Tibial nerve (tissue), 4 donors: ENCODE measurements around the gene SETD3. TPM values are rescaled to one million over a fixed set of nuclear protein-coding genes. Genes with fewer than 3 reads are reported as not detected.

Source experiments
- DNase-seq, 2 donors: peaks; one replicate each; pipeline ENCODE4 v3.0.0-alpha.2; 2019; ENCODE audit warnings: low spot score in 2 of 2
- H3K27ac ChIP-seq, 4 donors: fragments of 200-600 bp; sonication (generic) in 3 of 4; one replicate each; pipeline ENCODE4 v1.5.1; 2017 to 2019; ENCODE audit warnings: mild to moderate bottlenecking in 1 of 4
- H3K27me3 ChIP-seq, 2 donors: fragments of 200-600 bp; sonication (generic) in 1 of 2; one replicate each; pipeline versions ENCODE4 v1.5.1 to v1.6.0; 2017 to 2019
- H3K36me3 ChIP-seq, 3 donors: fragments of 200-600 bp; sonication (generic); one replicate each; pipeline ENCODE4 v1.5.1; 2018 to 2019
- H3K4me1 ChIP-seq, 4 donors: fragments of 200-600 bp; sonication (generic) in 3 of 4; one replicate each; pipeline ENCODE4 v1.5.1; 2017 to 2019
- H3K4me3 ChIP-seq, 4 donors: fragments of 200-600 bp; sonication (generic) in 3 of 4; one replicate each; pipeline ENCODE4 v1.5.1; 2017 to 2019; ENCODE audit warnings: mild to moderate bottlenecking in 1 of 4, moderate library complexity in 1 of 4
- H3K9me3 ChIP-seq, 4 donors: fragments of 200-600 bp; sonication (generic) in 3 of 4; one replicate each; pipeline ENCODE4 v1.5.1; 2017 to 2019
- EP300 ChIP-seq, 2 donors: sonication (generic); formaldehyde crosslinking; IDR thresholded peaks; one replicate each; pipeline ENCODE4 v1.6.1; 2017; ENCODE audit warnings: antibody characterized with exemption in 2 of 2, mild to moderate bottlenecking in 1 of 2
- POLR2A ChIP-seq, 2 donors: fragments of 450-650 bp; IDR thresholded peaks; one replicate each; pipeline ENCODE4 v1.6.1; 2017; ENCODE audit warnings: antibody characterized with exemption in 2 of 2, mild to moderate bottlenecking in 2 of 2, moderate library complexity in 2 of 2
- WGBS, 2 donors: methylation state at CpG; one replicate each; pipeline ENCODE4 v1.1.5; 2018; 5-methylcytosine and 5-hydroxymethylcytosine counted together
- total RNA-seq, 4 donors: library from RNA; depleted of rRNA; stranded (reverse); fragments of >200 nt; gene quantifications; one replicate each; pipeline ENCODE4 v1.1.0, GENCODE V29; 2016
- TF ChIP-seq, protein P1 (sequence below), 5 experiments: fragments of 200-600 bp in 3 of 5; fragments of 450-650 bp in 2 of 5; sonication (generic) in 3 of 5; IDR thresholded peaks; one replicate each; pipeline ENCODE4 v1.5.1; 2016 to 2019; ENCODE audit warnings: antibody characterized with exemption in 5 of 5, mild to moderate bottlenecking in 3 of 5, moderate library complexity in 2 of 5

Gene SETD3
- total RNA-seq, 4 donors from 2014 or later = 63.3 to 118 (median 80.6) TPM

DNA sequence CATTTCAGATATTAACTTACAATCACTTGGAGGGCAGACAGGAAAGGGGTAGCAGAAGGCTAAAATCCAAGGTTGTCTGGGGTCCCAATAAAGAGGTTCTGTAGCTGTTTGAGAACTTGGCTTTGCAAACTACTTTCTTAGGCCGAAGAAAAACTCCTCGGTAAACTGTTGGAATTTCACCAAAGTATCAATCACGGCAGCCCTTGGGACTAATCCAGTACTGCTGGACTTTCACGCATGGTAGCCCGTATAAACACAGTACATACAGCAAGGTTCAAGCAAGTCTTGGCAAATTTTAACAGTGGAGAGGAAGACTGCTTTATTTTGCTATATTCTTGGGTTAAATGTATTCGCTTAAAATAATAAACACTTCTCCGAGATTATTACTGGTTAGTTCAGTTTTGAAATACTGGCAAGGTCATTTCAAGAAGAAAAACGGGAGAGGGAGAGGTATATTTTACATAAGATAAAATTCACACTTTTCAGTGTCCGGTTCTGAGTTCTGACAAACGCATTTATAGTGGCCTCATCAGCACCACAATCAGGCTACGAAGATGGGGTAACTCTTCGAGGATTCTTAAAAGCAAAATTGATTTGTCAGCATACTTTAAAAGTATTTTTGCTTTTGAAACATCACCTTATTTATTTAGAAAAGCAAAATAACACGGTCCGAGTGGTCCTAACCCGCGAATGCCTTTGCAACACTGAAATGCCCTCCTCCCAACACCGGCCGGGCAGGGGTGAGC is 1.3 kb downstream of the SETD3 start:
- DNase-seq = no peak
- H3K4me1 ChIP-seq = peaks cover 0 to 63% (median 31%) of the 10 kb centered on the region in 4 donors
- H3K27ac ChIP-seq = peak overlapping the region; percentile 77 to 96 (median 91)
- H3K4me3 ChIP-seq = peak overlapping the region; percentile 63 to 97 (median 79)
- 11 to 14% methylated on average over 18 of the region's 18 CpGs for WGBS, 2 donors
- no peaks in the 10 kb centered on the region for H3K36me3 ChIP-seq
- no peaks in the 10 kb centered on the region for H3K27me3 ChIP-seq
- H3K9me3 ChIP-seq = no peaks in the 10 kb centered on the region
- TF ChIP-seq, protein P1, sequence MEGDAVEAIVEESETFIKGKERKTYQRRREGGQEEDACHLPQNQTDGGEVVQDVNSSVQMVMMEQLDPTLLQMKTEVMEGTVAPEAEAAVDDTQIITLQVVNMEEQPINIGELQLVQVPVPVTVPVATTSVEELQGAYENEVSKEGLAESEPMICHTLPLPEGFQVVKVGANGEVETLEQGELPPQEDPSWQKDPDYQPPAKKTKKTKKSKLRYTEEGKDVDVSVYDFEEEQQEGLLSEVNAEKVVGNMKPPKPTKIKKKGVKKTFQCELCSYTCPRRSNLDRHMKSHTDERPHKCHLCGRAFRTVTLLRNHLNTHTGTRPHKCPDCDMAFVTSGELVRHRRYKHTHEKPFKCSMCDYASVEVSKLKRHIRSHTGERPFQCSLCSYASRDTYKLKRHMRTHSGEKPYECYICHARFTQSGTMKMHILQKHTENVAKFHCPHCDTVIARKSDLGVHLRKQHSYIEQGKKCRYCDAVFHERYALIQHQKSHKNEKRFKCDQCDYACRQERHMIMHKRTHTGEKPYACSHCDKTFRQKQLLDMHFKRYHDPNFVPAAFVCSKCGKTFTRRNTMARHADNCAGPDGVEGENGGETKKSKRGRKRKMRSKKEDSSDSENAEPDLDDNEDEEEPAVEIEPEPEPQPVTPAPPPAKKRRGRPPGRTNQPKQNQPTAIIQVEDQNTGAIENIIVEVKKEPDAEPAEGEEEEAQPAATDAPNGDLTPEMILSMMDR (IDR thresholded peaks at IDR 0.05) = no peak
- TF ChIP-seq POLR2A (IDR thresholded peaks at IDR 0.05) = no peak

DNA sequence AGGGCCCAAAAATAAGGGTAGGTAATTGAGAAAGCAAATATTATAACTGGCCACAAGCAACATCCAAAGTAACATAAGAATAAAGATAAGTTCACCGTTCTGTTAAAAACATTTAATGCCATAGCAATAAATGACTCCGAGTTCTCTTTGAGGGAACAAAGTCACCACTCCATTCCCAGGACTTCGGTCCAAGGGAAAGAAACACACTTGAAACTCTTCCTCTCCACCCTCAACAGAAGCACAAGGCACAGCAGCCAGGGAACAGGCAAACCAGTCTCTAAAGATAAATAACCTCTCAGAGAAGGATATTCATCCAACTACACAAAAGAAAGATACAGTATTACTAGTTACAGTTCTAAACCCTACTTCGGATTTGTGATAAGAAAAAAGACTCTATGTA is 2.5 kb downstream of the SETD3 start:
- peaks cover 0 to 57% (median 26%) of the 10 kb centered on the region in 4 donors for H3K4me1 ChIP-seq
- H3K36me3 ChIP-seq = no peaks in the 10 kb centered on the region
- TF ChIP-seq EP300 (IDR thresholded peaks at IDR 0.05) (no peak), POLR2A (IDR thresholded peaks at IDR 0.05) (no peak)
- TF ChIP-seq, protein P1 (IDR thresholded peaks at IDR 0.05) = no peak
- H3K27me3 ChIP-seq = no peaks in the 10 kb centered on the region
- H3K27ac ChIP-seq = no peak overlapping the region
- 84 to 86% methylated on average over 4 of the region's 4 CpGs for WGBS, 2 donors
- no peak for DNase-seq
- no peaks in the 10 kb centered on the region for H3K9me3 ChIP-seq
- H3K4me3 ChIP-seq = no peak overlapping the region

DNA sequence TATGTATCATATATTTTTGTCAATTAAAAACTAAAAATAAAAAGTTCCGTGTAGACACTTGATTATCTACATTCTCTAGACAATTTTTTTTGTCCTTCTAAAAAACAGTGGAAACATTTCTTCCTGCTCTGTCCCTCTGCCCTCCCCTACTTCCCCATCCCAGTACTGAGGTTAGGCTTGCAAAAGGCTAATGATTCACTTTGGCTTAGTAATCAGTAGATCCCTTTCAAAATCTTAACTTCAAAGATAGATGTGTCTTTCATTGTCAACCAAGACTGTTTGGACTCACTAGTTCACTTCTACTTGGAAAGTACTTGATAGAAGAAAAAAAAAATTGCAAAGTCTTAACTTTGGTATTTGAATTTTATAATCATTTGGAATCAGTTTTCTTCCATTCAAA is 3.8 kb downstream of the SETD3 start:
- H3K36me3 ChIP-seq = no peaks in the 10 kb centered on the region
- no peak for DNase-seq
- no peak overlapping the region for H3K27ac ChIP-seq
- H3K27me3 ChIP-seq = no peaks in the 10 kb centered on the region
- H3K4me1 ChIP-seq = peaks cover 0 to 44% (median 14%) of the 10 kb centered on the region in 4 donors
- no peak for TF ChIP-seq POLR2A (IDR thresholded peaks at IDR 0.05)
- TF ChIP-seq, protein P1 (IDR thresholded peaks at IDR 0.05) = no peak
- no peak for TF ChIP-seq EP300 (IDR thresholded peaks at IDR 0.05)
- H3K9me3 ChIP-seq = no peaks in the 10 kb centered on the region
- 60 to 77% methylated on average over 1 of the region's 1 CpG for WGBS, 2 donors
- H3K4me3 ChIP-seq = no peak overlapping the region

DNA sequence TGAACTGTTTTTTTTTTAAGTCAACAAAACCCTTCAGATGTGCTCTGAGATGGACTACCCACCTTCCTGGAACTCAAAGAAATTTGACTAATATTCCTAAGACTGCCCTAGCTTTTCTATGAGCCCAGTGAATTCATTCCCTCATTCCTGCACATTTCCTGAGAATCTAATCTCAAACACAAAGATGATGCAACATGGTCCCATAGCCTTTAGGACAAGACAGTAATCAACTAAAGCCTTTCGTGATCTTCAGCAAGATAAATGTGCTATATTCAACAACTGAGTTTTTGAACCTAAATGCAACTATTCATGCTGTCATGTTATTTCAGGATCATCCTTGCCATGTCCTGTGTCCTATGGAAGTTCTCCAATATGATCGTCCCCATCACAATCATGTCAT is 5.0 kb downstream of the SETD3 start:
- no peaks in the 10 kb centered on the region for H3K9me3 ChIP-seq
- TF ChIP-seq EP300 (IDR thresholded peaks at IDR 0.05) (no peak), POLR2A (IDR thresholded peaks at IDR 0.05) (no peak)
- TF ChIP-seq, protein P1 (IDR thresholded peaks at IDR 0.05) = no peak
- peaks cover 0 to 43% (median 14%) of the 10 kb centered on the region in 4 donors for H3K4me1 ChIP-seq
- H3K27ac ChIP-seq = no peak overlapping the region
- no peaks in the 10 kb centered on the region for H3K27me3 ChIP-seq
- H3K4me3 ChIP-seq = no peak overlapping the region
- no peaks in the 10 kb centered on the region for H3K36me3 ChIP-seq
- no peak for DNase-seq
- 87 to 90% methylated on average over 2 of the region's 2 CpGs for WGBS, 2 donors

DNA sequence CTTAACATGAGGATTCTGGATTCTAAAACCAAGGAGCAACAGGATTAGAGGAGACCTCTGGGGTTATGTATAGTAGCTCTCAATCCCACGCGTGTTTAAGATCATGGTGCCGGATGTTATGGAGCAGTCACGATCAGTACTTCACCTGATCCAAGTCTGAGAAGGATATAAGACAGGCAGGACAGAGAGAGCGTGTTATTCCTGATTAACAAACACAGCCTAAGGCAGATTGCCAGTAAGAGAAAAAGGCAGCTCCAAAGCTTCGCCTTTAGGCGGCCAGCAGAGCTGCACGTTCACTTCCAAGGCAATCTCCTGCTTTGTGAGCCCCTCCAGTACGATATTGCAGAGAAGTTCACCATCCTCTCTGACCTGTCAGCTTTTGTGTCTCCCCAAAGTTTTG is 5.5 kb downstream of the SETD3 start:
- Histone ChIP-seq H3K4me1 (peaks cover 0 to 43% (median 14%) of the 10 kb centered on the region in 4 donors), H3K36me3 (no peaks in the 10 kb centered on the region), H3K27ac (no peak overlapping the region), H3K9me3 (no peaks in the 10 kb centered on the region), H3K27me3 (no peaks in the 10 kb centered on the region), H3K4me3 (no peak overlapping the region)
- no peak for DNase-seq
- TF ChIP-seq, protein P1 (IDR thresholded peaks at IDR 0.05) = no peak
- TF ChIP-seq EP300 (IDR thresholded peaks at IDR 0.05) (no peak), POLR2A (IDR thresholded peaks at IDR 0.05) (no peak)
- WGBS, 2 donors = 71 to 73% methylated on average over 9 of the region's 9 CpGs
